Keratinocyte (primary cell): ENCODE data around the gene CTNNA2. TPM values are rescaled to one million over a fixed set of nuclear protein-coding genes. Genes with fewer than 3 reads are reported as not detected.

Experiments used
- DNase-seq: peaks from one replicate; pipeline ENCODE4 v3.0.0-alpha.2; 2011; ENCODE audit warnings: low read depth, missing footprints, low spot score
- FAIRE-seq: peaks from 2 replicates; lab custom pipeline; 2011; peaks lifted over from hg19 to GRCh38; lab: Jason Lieb, UNC
- H2AFZ ChIP-seq: 2 replicates; pipeline ENCODE4 v1.6.0; 2012; ENCODE audit warnings: low read length, control low read depth, inconsistent platforms; ENCODE audit not compliant: control insufficient read depth
- H3K27ac ChIP-seq: 2 replicates; pipeline ENCODE4 v1.5.1; 2011; ENCODE audit warnings: low read length; ENCODE audit not compliant: control insufficient read depth, insufficient read depth
- H3K27me3 ChIP-seq: 3 replicates; pipeline ENCODE4 v1.6.0; 2011; ENCODE audit warnings: low read length; ENCODE audit not compliant: control insufficient read depth, insufficient read depth; ENCODE audit errors: extremely low read depth
- H3K36me3 ChIP-seq, 2 experiments: 2 replicates in 1 of 2; 3 replicates in 1 of 2; pipeline ENCODE4 v1.5.1; 2011; ENCODE audit warnings: low read length in 2 of 2, mild to moderate bottlenecking in 1 of 2; ENCODE audit not compliant: control insufficient read depth in 2 of 2, insufficient read depth in 2 of 2; ENCODE audit errors: extremely low read depth in 1 of 2
- H3K4me1 ChIP-seq: 3 replicates; pipeline ENCODE4 v1.5.1; 2011; ENCODE audit warnings: low read length; ENCODE audit not compliant: control insufficient read depth, insufficient read depth; ENCODE audit errors: extremely low read depth
- H3K4me2 ChIP-seq: 3 replicates; pipeline ENCODE4 v1.6.0; 2011; ENCODE audit warnings: low read depth, low read length; ENCODE audit not compliant: control insufficient read depth, insufficient read depth; ENCODE audit errors: extremely low read depth
- H3K4me3 ChIP-seq, 3 experiments: fragments of 200-600 bp in 1 of 3; sonication (generic) in 1 of 3; 2 replicates in 2 of 3; 3 replicates in 1 of 3; pipeline ENCODE4 v1.5.1; 2011 to 2016; ENCODE audit warnings: low read length in 3 of 3, mild to moderate bottlenecking in 3 of 3, control low read depth in 2 of 3, inconsistent platforms in 1 of 3, low read depth in 1 of 3, mixed read lengths in 1 of 3, mixed run types in 1 of 3, moderate library complexity in 1 of 3; ENCODE audit not compliant: control insufficient read depth in 2 of 3, insufficient read depth in 2 of 3; ENCODE audit errors: extremely low read depth in 1 of 3
- H3K79me2 ChIP-seq: 2 replicates; pipeline ENCODE4 v1.6.0; 2012; ENCODE audit warnings: low read length; ENCODE audit not compliant: control insufficient read depth, insufficient read depth
- H3K9ac ChIP-seq: 3 replicates; pipeline ENCODE4 v1.6.0; 2011; ENCODE audit warnings: low read length; ENCODE audit not compliant: control insufficient read depth, insufficient read depth; ENCODE audit errors: extremely low read depth
- H3K9me1 ChIP-seq: 3 replicates; pipeline ENCODE4 v1.6.0; 2011; ENCODE audit warnings: low read length; ENCODE audit not compliant: control insufficient read depth, insufficient read depth; ENCODE audit errors: extremely low read depth
- H3K9me3 ChIP-seq: 2 replicates; pipeline ENCODE4 v1.5.1; 2012; ENCODE audit warnings: low read depth, low read length; ENCODE audit not compliant: control insufficient read depth
- H4K20me1 ChIP-seq: 3 replicates; pipeline ENCODE4 v1.6.0; 2011; ENCODE audit warnings: low read length; ENCODE audit not compliant: control insufficient read depth, insufficient read depth; ENCODE audit errors: extremely low read depth
- CTCF ChIP-seq, 3 experiments: IDR thresholded peaks in 1 of 3; conservative IDR thresholded peaks in 1 of 3; optimal IDR thresholded peaks in 1 of 3; 2 replicates in 2 of 3; 3 replicates in 1 of 3; pipeline versions ENCODE3 to v1.5.1; 2011; ENCODE audit warnings: low read length in 3 of 3, mild to moderate bottlenecking in 3 of 3, moderate library complexity in 2 of 3, control low read depth in 1 of 3, inconsistent platforms in 1 of 3; ENCODE audit not compliant: insufficient read depth in 2 of 3; ENCODE audit errors: extremely low read depth in 1 of 3
- EZH2 ChIP-seq: IDR thresholded peaks from one replicate; pipeline ENCODE4 v1.6.1; 2012; ENCODE audit warnings: inconsistent platforms, mild to moderate bottlenecking, low read length, moderate library complexity
- dilution Hi-C: fragments of 300-500 bp; cut with MboI; formaldehyde crosslinking; loops from one replicate; pipeline ENCODE4 v1.7.0; 2020; ENCODE audit warnings: low sequenced_read_pairs; ENCODE audit not compliant: extremely low pct_ligation_motif_present
- polyA plus RNA-seq, 5 experiments: library from polyadenylated mRNA; depleted of rRNA in 3 of 5; stranded (reverse) in 3 of 5; stranded (forward) in 1 of 5; unstranded in 1 of 5; fragments of >200 nt; gene quantifications; 1 replicate in 1 of 5; 2 replicates in 3 of 5; 3 replicates in 1 of 5; pipeline versions ENCODE4 v1.2.1 to v1.2.3, GENCODE V29; 2011 to 2012; ENCODE audit warnings: missing spikeins in 2 of 5, low read depth in 1 of 5, low replicate concordance in 1 of 5

The CTNNA2 gene
- polyA plus RNA-seq, 1 donor (not counting 4 experiments of a cell fraction or from before 2014, with no cell fraction given) = not detected

GRCh38 chr2:80266231-80266630 is 753.4 kb downstream of the CTNNA2 start:
- Histone ChIP-seq H3K36me3 (no peaks in the 10 kb centered on the region), H3K9me3 (peaks cover 1% of the 10 kb centered on the region), H3K4me1 (no peaks in the 10 kb centered on the region), H3K9me1 (no peaks in the 10 kb centered on the region), H3K4me3 (no peak overlapping the region), H3K9ac (no peak overlapping the region), H3K27me3 (no peaks in the 10 kb centered on the region), H2AFZ (no peak overlapping the region), H3K27ac (no peak overlapping the region), H3K79me2 (no peaks in the 10 kb centered on the region), H3K4me2 (no peak overlapping the region), H4K20me1 (no peaks in the 10 kb centered on the region)
- TF ChIP-seq EZH2 (no peak), CTCF (optimal IDR thresholded peaks at IDR 0.05 in 1 of 3, IDR thresholded peaks at IDR 0.05 in 1 of 3, conservative IDR thresholded peaks at IDR 0.05 in 1 of 3; ENCODE audit: extremely low read depth in 1 of 3, insufficient read depth in 2 of 3, low read length in 3 of 3) (no peak)
- FAIRE-seq (no peak), DNase-seq (no peak)
- dilution Hi-C loops = no loop called here

GRCh38 chr2:80269806-80270205 is 757.0 kb downstream of the CTNNA2 start:
- H3K4me2 ChIP-seq = no peak overlapping the region
- H3K9ac ChIP-seq = no peak overlapping the region
- no peak overlapping the region for H3K27ac ChIP-seq
- no peaks in the 10 kb centered on the region for H3K27me3 ChIP-seq
- H2AFZ ChIP-seq = no peak overlapping the region
- H4K20me1 ChIP-seq = no peaks in the 10 kb centered on the region
- H3K79me2 ChIP-seq = no peaks in the 10 kb centered on the region
- H3K4me3 ChIP-seq = no peak overlapping the region
- dilution Hi-C loops = no loop called here
- no peaks in the 10 kb centered on the region for H3K36me3 ChIP-seq
- H3K9me1 ChIP-seq = no peaks in the 10 kb centered on the region
- DNase-seq (no peak), FAIRE-seq (no peak)
- TF ChIP-seq EZH2 = no peak
- TF ChIP-seq CTCF (optimal IDR thresholded peaks at IDR 0.05 in 1 of 3, IDR thresholded peaks at IDR 0.05 in 1 of 3, conservative IDR thresholded peaks at IDR 0.05 in 1 of 3; ENCODE audit: extremely low read depth in 1 of 3, insufficient read depth in 2 of 3, low read length in 3 of 3) = no peak
- no peaks in the 10 kb centered on the region for H3K4me1 ChIP-seq
- peaks cover 1% of the 10 kb centered on the region for H3K9me3 ChIP-seq
